ENCODE data around the gene CLCA1.

Gene CLCA1

GRCh38 chr1:86464819-86465218 is 3.9 kb upstream of the CLCA1 start:
- DNase-seq, result no peak

GRCh38 chr1:86466109-86466844 is 2.5 kb upstream of the CLCA1 start:
- no peak for DNase-seq

- no peak for DNase-seq
Observed at GRCh38 chr1:86466986-86467385, 1.7 kb upstream of the CLCA1 start.

- peak in 4 of 51 donors; percentile 2 to 19 (median 4) for DNase-seq
Observed at GRCh38 chr1:86470859-86471258, 2.1 kb downstream of the CLCA1 start.

GRCh38 chr1:86471291-86471690 is 2.6 kb downstream of the CLCA1 start:
- DNase-seq, result no peak

- DNase-seq, result no peak
Observed at GRCh38 chr1:86472152-86472551, 3.4 kb downstream of the CLCA1 start.

- no peak for DNase-seq
Observed at GRCh38 chr1:86472767-86473166, 4.0 kb downstream of the CLCA1 start.

GRCh38 chr1:86477256-86477655 is 8.5 kb downstream of the CLCA1 start:
- DNase-seq, result no peak

- DNase-seq, result no peak
Observed at GRCh38 chr1:86477682-86478081, 9.0 kb downstream of the CLCA1 start.

GRCh38 chr1:86478416-86479156 is 9.9 kb downstream of the CLCA1 start:
- DNase-seq, result no peak

GRCh38 chr1:86481966-86482365 is 13.2 kb downstream of the CLCA1 start:
- DNase-seq, result no peak

- DNase-seq, result no peak
Observed at GRCh38 chr1:86487131-86487810, 18.5 kb downstream of the CLCA1 start.

GRCh38 chr1:86487811-86488141 is 19.0 kb downstream of the CLCA1 start:
- no peak for DNase-seq

GRCh38 chr1:86489242-86489878 is 20.6 kb downstream of the CLCA1 start:
- DNase-seq, result no peak

- DNase-seq, result no peak
Observed at GRCh38 chr1:86491171-86491950, 22.6 kb downstream of the CLCA1 start.

- no peak for DNase-seq
Observed at GRCh38 chr1:86498281-86498680, 29.6 kb downstream of the CLCA1 start.

GRCh38 chr1:86499987-86500593 is 31.4 kb downstream of the CLCA1 start:
- no peak for DNase-seq

- no peak for DNase-seq
Observed at GRCh38 chr1:86500714-86501113, 32.0 kb downstream of the CLCA1 start.

- DNase-seq, result peak in 4 of 51 donors; percentile 4 to 45 (median 9)
Observed at GRCh38 chr1:86502125-86502646, 33.5 kb downstream of the CLCA1 start.

GRCh38 chr1:86502721-86503405 is 34.1 kb downstream of the CLCA1 start:
- DNase-seq, result peak in 1 of 51 donors; percentile 38
